GM23338 (cell line): ENCODE measurements around the gene MTHFSD. TPM values are rescaled to one million over a fixed set of nuclear protein-coding genes. Genes with fewer than 3 reads are reported as not detected.

Source experiments
- ATAC-seq: fragments of 200-7000 bp; cut with Tn5 transposase; 3 replicates; pipeline ENCODE4 v1.9.1; 2020
- DNase-seq: peaks from one replicate; pipeline ENCODE4 v3.0.0-alpha.2; 2015; ENCODE audit warnings: low spot score
- H2AFZ ChIP-seq: fragments of 200-600 bp; sonication (generic); 2 replicates; pipeline ENCODE4 v1.8.0; 2016; ENCODE audit warnings: antibody characterized with exemption, mild to moderate bottlenecking, moderate library complexity
- H3F3A ChIP-seq: fragments of 200-600 bp; sonication (generic); replicated peaks from 2 replicates; pipeline ENCODE4 v1.8.0; 2017; ENCODE audit warnings: antibody characterized with exemption, mixed run types, low read depth
- H3K27ac ChIP-seq: fragments of 200-600 bp; sonication (generic); 2 replicates; pipeline ENCODE4 v1.6.1; 2016; ENCODE audit warnings: low read depth
- H3K27me3 ChIP-seq: fragments of 200-600 bp; sonication (generic); 2 replicates; pipeline ENCODE4 v1.8.0; 2016; ENCODE audit warnings: mild to moderate bottlenecking, mixed run types, moderate library complexity; ENCODE audit not compliant: insufficient read depth
- H3K36me3 ChIP-seq: fragments of 200-600 bp; sonication (generic); 2 replicates; pipeline ENCODE4 v1.8.0; 2016; ENCODE audit warnings: mild to moderate bottlenecking; ENCODE audit not compliant: insufficient read depth
- H3K4me1 ChIP-seq: fragments of 200-600 bp; sonication (generic); 2 replicates; pipeline ENCODE4 v1.8.0; 2016; ENCODE audit warnings: mild to moderate bottlenecking, moderate library complexity; ENCODE audit not compliant: insufficient read depth
- H3K4me2 ChIP-seq: fragments of 200-600 bp; sonication (generic); 2 replicates; pipeline ENCODE4 v1.7.1; 2017; ENCODE audit warnings: mixed run types
- H3K4me3 ChIP-seq: fragments of 200-600 bp; sonication (generic); 2 replicates; pipeline ENCODE4 v1.6.1; 2016; ENCODE audit warnings: mixed run types
- H3K79me2 ChIP-seq: fragments of 200-600 bp; sonication (generic); replicated peaks from 2 replicates; pipeline ENCODE4 v1.8.0; 2017; ENCODE audit warnings: mild to moderate bottlenecking; ENCODE audit not compliant: insufficient read depth
- H3K9me2 ChIP-seq: fragments of 200-600 bp; sonication (generic); 2 replicates; pipeline ENCODE4 v1.8.0; 2017; ENCODE audit not compliant: insufficient read depth
- H4K20me1 ChIP-seq: fragments of 200-600 bp; sonication (generic); replicated peaks from 2 replicates; pipeline ENCODE4 v1.8.0; 2017; ENCODE audit warnings: mild to moderate bottlenecking; ENCODE audit not compliant: insufficient read depth
- H3K27ac Mint-ChIP-seq: 2 replicates; pipeline ENCODE4 v1.8.0; 2020; ENCODE audit warnings: inconsistent platforms, mild to moderate bottlenecking, moderate library complexity, mixed read lengths
- H3K27me3 Mint-ChIP-seq: 3 replicates; pipeline ENCODE4 v1.8.0; 2022; ENCODE audit warnings: low read depth, mild to moderate bottlenecking, moderate library complexity, mixed read lengths, inconsistent platforms; ENCODE audit not compliant: insufficient read depth, poor library complexity
- H3K36me3 Mint-ChIP-seq: 3 replicates; pipeline ENCODE4 v1.8.0; 2021; ENCODE audit warnings: low read depth, mild to moderate bottlenecking, inconsistent platforms, moderate library complexity, mixed read lengths
- H3K4me1 Mint-ChIP-seq: 3 replicates; pipeline ENCODE4 v1.8.0; 2020; ENCODE audit warnings: mild to moderate bottlenecking, inconsistent platforms, mixed read lengths
- H3K4me3 Mint-ChIP-seq: 3 replicates; pipeline ENCODE4 v1.8.0; 2021; ENCODE audit warnings: moderate library complexity, mild to moderate bottlenecking, inconsistent platforms, mixed read lengths
- H3K9me3 Mint-ChIP-seq: 3 replicates; pipeline ENCODE4 v1.8.0; 2020; ENCODE audit warnings: moderate library complexity, mild to moderate bottlenecking, inconsistent platforms, mixed read lengths
- EZH2 ChIP-seq: fragments of 200-600 bp; sonication (generic); IDR thresholded peaks from one replicate; pipeline ENCODE4 v1.8.0; 2017; ENCODE audit warnings: antibody characterized with exemption, mild to moderate bottlenecking, low read depth; ENCODE audit not compliant: unreplicated experiment
- POLR2AphosphoS5 ChIP-seq: IDR thresholded peaks from 2 replicates; pipeline ENCODE4 v1.6.1; 2016; ENCODE audit warnings: antibody characterized with exemption, low read depth
- STAT1 ChIP-seq: IDR thresholded peaks from one replicate; pipeline ENCODE4 v1.6.1; 2016; ENCODE audit warnings: antibody characterized with exemption; ENCODE audit not compliant: unreplicated experiment
- ZNF114 ChIP-seq: fragments of 250-450 bp; sonication (Bioruptor Pico); IDR thresholded peaks from 2 replicates; pipeline ENCODE4 v1.5.0; 2020; ENCODE audit warnings: mild to moderate bottlenecking, moderate library complexity
- polyA plus RNA-seq: library from polyadenylated mRNA; unstranded; fragments of >200 nt; fragmentation: Nextera tagmentation; extraction: Ambion mirVana; gene quantifications from 2 replicates; pipeline ENCODE4 v1.2.1, GENCODE V29; 2016
- total RNA-seq: library from RNA; depleted of rRNA; stranded (reverse); fragments of >200 nt; shearing (Covaris generic); gene quantifications from 2 replicates; pipeline ENCODE4 v1.2.3, GENCODE V29; 2014
- TF ChIP-seq, protein P1 (sequence below), 2 experiments: fragments of 200-600 bp in 1 of 2; sonication (generic) in 1 of 2; conservative IDR thresholded peaks; 2 replicates each; pipeline versions ENCODE4 v1.5.1 to v1.6.1; 2016 to 2017; ENCODE audit warnings: antibody characterized with exemption in 2 of 2, low read depth in 2 of 2, mild to moderate bottlenecking in 2 of 2, moderate library complexity in 1 of 2
- TF ChIP-seq, protein P2 (sequence below): IDR thresholded peaks from 2 replicates; pipeline ENCODE4 v1.6.1; 2016; ENCODE audit warnings: antibody characterized with exemption
- TF ChIP-seq, protein P3 (sequence below): IDR thresholded peaks from one replicate; pipeline ENCODE4 v1.6.1; 2018; ENCODE audit warnings: antibody characterized with exemption; ENCODE audit not compliant: unreplicated experiment

Gene MTHFSD
- total and polyA plus RNA-seq, 2 experiments from 2014 or later = 7.2 to 8.1 TPM

DNA sequence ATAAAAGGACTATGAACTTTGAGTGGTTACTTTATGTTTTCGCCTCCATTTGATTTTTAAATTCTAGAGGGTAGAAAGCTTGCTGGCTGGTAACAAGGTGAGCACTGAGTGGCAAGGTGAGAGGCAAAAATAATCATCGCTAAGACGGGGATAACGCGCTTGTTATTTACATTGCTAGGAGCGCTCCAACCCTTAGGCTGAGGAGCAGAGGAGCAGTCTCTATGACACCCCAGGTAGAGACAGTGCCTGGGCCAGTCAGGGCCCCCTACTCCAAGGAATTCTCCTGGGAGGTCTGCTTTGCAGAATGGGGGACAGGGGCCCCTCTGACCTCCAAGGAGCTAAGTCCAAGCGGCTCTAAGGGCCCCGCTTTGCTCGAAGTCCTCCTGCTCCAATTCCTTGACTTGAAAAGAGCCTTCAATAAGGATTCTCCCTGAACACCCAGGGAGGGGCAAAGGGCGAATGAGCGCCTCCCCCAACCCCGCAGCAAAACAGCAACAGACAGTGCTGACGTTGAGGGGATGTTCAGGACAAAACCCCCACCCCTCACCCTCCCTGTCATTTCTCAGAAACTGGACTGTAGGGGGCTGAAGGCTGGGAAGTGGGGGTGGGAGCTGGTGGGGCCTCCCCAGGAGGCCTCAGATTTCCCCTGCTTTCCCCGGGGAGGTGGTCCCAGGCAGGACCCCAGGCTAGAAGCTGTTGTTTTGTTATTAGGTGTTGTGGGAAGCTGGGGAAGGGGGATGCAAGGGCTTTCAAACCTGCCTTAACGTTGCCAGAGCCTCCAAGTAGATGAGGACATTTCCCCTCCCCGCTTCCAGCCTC is 54.9 kb downstream of the MTHFSD start:
- H3K27me3 Mint-ChIP-seq = peaks cover 99% of the 10 kb centered on the region
- peaks cover 41% of the 10 kb centered on the region for H3K4me1 Mint-ChIP-seq
- TF ChIP-seq EZH2 (peak; percentile 66), ZNF114 (no peak)

DNA sequence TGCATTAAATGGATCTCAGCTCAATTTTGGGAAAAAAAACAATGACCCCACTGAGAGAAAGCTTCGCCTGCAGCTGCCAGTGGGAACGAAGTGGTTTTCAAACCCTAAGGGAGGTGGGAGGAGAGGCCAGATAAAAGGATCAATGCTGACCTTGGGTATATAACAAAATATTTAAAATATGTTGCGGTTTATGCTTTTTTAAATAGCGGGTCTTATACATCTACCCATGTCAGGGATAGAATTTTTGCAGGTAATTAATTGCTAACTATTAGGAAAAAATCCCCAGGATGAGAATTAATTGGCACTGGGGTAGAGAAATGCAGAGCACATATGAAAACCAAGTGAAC is 55.6 kb downstream of the MTHFSD start:
- Histone ChIP-seq H3K79me2 (no peaks in the 10 kb centered on the region), H3K4me2 (no peak overlapping the region; the same call in 1 of the 2 replicates), H3K4me1 (peaks cover 53% of the 10 kb centered on the region), H3F3A (peaks cover 25% of the 10 kb centered on the region; the same call in 1 of the 2 replicates), H3K9me2 (no peaks in the 10 kb centered on the region), H3K36me3 (no peaks in the 10 kb centered on the region), H4K20me1 (peaks cover 27% of the 10 kb centered on the region), H3K27ac (no peak overlapping the region), H3K27me3 (peaks cover 100% of the 10 kb centered on the region), H3K4me3 (no peak overlapping the region), H2AFZ (no peak overlapping the region)
- peaks cover 3% of the 10 kb centered on the region; the same call in 2 of the 3 replicates for H3K9me3 Mint-ChIP-seq
- peaks cover 42% of the 10 kb centered on the region for H3K4me1 Mint-ChIP-seq
- no peak overlapping the region for H3K27ac Mint-ChIP-seq
- ATAC-seq = no peak
- TF ChIP-seq EZH2 (peak; percentile 45), ZNF114 (no peak), POLR2AphosphoS5 (no peak), STAT1 (no peak)
- TF ChIP-seq, protein P1, sequence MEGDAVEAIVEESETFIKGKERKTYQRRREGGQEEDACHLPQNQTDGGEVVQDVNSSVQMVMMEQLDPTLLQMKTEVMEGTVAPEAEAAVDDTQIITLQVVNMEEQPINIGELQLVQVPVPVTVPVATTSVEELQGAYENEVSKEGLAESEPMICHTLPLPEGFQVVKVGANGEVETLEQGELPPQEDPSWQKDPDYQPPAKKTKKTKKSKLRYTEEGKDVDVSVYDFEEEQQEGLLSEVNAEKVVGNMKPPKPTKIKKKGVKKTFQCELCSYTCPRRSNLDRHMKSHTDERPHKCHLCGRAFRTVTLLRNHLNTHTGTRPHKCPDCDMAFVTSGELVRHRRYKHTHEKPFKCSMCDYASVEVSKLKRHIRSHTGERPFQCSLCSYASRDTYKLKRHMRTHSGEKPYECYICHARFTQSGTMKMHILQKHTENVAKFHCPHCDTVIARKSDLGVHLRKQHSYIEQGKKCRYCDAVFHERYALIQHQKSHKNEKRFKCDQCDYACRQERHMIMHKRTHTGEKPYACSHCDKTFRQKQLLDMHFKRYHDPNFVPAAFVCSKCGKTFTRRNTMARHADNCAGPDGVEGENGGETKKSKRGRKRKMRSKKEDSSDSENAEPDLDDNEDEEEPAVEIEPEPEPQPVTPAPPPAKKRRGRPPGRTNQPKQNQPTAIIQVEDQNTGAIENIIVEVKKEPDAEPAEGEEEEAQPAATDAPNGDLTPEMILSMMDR (conservative IDR thresholded peaks at IDR 0.05; ENCODE audit: low read depth in 2 of 2) = no peak
- TF ChIP-seq, protein P2, sequence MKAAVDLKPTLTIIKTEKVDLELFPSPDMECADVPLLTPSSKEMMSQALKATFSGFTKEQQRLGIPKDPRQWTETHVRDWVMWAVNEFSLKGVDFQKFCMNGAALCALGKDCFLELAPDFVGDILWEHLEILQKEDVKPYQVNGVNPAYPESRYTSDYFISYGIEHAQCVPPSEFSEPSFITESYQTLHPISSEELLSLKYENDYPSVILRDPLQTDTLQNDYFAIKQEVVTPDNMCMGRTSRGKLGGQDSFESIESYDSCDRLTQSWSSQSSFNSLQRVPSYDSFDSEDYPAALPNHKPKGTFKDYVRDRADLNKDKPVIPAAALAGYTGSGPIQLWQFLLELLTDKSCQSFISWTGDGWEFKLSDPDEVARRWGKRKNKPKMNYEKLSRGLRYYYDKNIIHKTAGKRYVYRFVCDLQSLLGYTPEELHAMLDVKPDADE = no peak
- TF ChIP-seq, protein P3, sequence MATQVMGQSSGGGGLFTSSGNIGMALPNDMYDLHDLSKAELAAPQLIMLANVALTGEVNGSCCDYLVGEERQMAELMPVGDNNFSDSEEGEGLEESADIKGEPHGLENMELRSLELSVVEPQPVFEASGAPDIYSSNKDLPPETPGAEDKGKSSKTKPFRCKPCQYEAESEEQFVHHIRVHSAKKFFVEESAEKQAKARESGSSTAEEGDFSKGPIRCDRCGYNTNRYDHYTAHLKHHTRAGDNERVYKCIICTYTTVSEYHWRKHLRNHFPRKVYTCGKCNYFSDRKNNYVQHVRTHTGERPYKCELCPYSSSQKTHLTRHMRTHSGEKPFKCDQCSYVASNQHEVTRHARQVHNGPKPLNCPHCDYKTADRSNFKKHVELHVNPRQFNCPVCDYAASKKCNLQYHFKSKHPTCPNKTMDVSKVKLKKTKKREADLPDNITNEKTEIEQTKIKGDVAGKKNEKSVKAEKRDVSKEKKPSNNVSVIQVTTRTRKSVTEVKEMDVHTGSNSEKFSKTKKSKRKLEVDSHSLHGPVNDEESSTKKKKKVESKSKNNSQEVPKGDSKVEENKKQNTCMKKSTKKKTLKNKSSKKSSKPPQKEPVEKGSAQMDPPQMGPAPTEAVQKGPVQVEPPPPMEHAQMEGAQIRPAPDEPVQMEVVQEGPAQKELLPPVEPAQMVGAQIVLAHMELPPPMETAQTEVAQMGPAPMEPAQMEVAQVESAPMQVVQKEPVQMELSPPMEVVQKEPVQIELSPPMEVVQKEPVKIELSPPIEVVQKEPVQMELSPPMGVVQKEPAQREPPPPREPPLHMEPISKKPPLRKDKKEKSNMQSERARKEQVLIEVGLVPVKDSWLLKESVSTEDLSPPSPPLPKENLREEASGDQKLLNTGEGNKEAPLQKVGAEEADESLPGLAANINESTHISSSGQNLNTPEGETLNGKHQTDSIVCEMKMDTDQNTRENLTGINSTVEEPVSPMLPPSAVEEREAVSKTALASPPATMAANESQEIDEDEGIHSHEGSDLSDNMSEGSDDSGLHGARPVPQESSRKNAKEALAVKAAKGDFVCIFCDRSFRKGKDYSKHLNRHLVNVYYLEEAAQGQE = no peak
- no peak for DNase-seq
- H3K4me3 Mint-ChIP-seq = peak overlapping the region; percentile 32; the same call in 1 of the 3 replicates
- no peaks in the 10 kb centered on the region for H3K36me3 Mint-ChIP-seq
- H3K27me3 Mint-ChIP-seq = peaks cover 99% of the 10 kb centered on the region

More for the DNA sequence above, 54.9 kb downstream of the MTHFSD start:
- Histone ChIP-seq H3K27me3 (peaks cover 100% of the 10 kb centered on the region), H3F3A (peaks cover 25% of the 10 kb centered on the region; the same call in 1 of the 2 replicates), H2AFZ (no peak overlapping the region), H3K79me2 (no peaks in the 10 kb centered on the region), H3K27ac (no peak overlapping the region), H4K20me1 (peaks cover 31% of the 10 kb centered on the region), H3K4me1 (peaks cover 46% of the 10 kb centered on the region), H3K36me3 (no peaks in the 10 kb centered on the region), H3K4me2 (peak overlapping the region; percentile 72), H3K4me3 (peak overlapping the region; percentile 41), H3K9me2 (no peaks in the 10 kb centered on the region)
- ATAC-seq (peak; percentile 2; the same call in 1 of the 3 replicates), DNase-seq (peak; percentile 68)
- Mint-ChIP-seq H3K9me3 (peaks cover 4% of the 10 kb centered on the region; the same call in 2 of the 3 replicates), H3K36me3 (no peaks in the 10 kb centered on the region), H3K4me3 (no peak overlapping the region), H3K27ac (no peak overlapping the region)
